H4 (cell line): Measurements from ENCODE around the gene MKS1. TPM values are rescaled to one million over a fixed set of nuclear protein-coding genes. Genes with fewer than 3 reads are reported as not detected.

Source experiments
- DNase-seq: peaks from one replicate; pipeline ENCODE4 v3.0.0-alpha.2; 2015; ENCODE audit warnings: low spot score
- total RNA-seq: library from RNA; depleted of rRNA; stranded (reverse); fragments of >200 nt; shearing (Covaris generic); gene quantifications from 2 replicates; pipeline ENCODE4 v1.2.3, GENCODE V29; 2014

MKS1 gene
- total RNA-seq, 1 experiment from 2014 or later, result 16.8 TPM

- no peak for DNase-seq
Observed at GRCh38 chr17:58245428-58246103, 26.5 kb upstream of the MKS1 start.

- DNase-seq, result no peak
Observed at GRCh38 chr17:58244963-58245362, 25.9 kb upstream of the MKS1 start.

GRCh38 chr17:58242171-58242784 is 23.2 kb upstream of the MKS1 start:
- no peak for DNase-seq

- no peak for DNase-seq
Observed at GRCh38 chr17:58239987-58240386, 20.9 kb upstream of the MKS1 start.

- no peak for DNase-seq
Observed at GRCh38 chr17:58238147-58238634, 19.1 kb upstream of the MKS1 start, which contains the start of gene LPO. Gene LPO (plus strand): TSS chr17:58238584. CDS start chr17:58242980, 4,396 bp downstream.

GRCh38 chr17:58236394-58236793 is 17.3 kb upstream of the MKS1 start:
- no peak for DNase-seq

- DNase-seq, result no peak
Observed at GRCh38 chr17:58235821-58236220, 16.8 kb upstream of the MKS1 start.

GRCh38 chr17:58234512-58234911 is 15.5 kb upstream of the MKS1 start:
- no peak for DNase-seq

GRCh38 chr17:58233543-58233942 is 14.5 kb upstream of the MKS1 start:
- no peak for DNase-seq

GRCh38 chr17:58232707-58233156 is 13.7 kb upstream of the MKS1 start:
- DNase-seq, result peak; percentile 42

- DNase-seq, result no peak
Observed at GRCh38 chr17:58231641-58232040, 12.6 kb upstream of the MKS1 start.

GRCh38 chr17:58229881-58230280 is 10.8 kb upstream of the MKS1 start:
- no peak for DNase-seq

- DNase-seq, result no peak
Observed at GRCh38 chr17:58229384-58229783, 10.3 kb upstream of the MKS1 start.

GRCh38 chr17:58228679-58229078 is 9.6 kb upstream of the MKS1 start:
- no peak for DNase-seq

GRCh38 chr17:58227733-58228132 is 8.7 kb upstream of the MKS1 start:
- no peak for DNase-seq

- peak; percentile 65 for DNase-seq
Observed at GRCh38 chr17:58224315-58224714, 5.3 kb upstream of the MKS1 start.

- no peak for DNase-seq
Observed at GRCh38 chr17:58219789-58220183, 731 bp upstream of the MKS1 start.

- DNase-seq, result no peak
Observed at GRCh38 chr17:58217766-58218165, 1.3 kb downstream of the MKS1 start.

GRCh38 chr17:58215685-58216084 is 3.4 kb downstream of the MKS1 start:
- no peak for DNase-seq

- no peak for DNase-seq
Observed at GRCh38 chr17:58210922-58211321, 8.1 kb downstream of the MKS1 start.

- DNase-seq, result no peak
Observed at GRCh38 chr17:58208344-58208743, 10.7 kb downstream of the MKS1 start.

GRCh38 chr17:58207451-58207850 is 11.6 kb downstream of the MKS1 start:
- DNase-seq, result no peak

- DNase-seq, result no peak
Observed at GRCh38 chr17:58205936-58206335, 13.1 kb downstream of the MKS1 start.
